Neural cell (in vitro differentiated cells): ENCODE data around the gene PHLDB1. TPM values are rescaled to one million over a fixed set of nuclear protein-coding genes. Genes with fewer than 3 reads are reported as not detected.
A peak's percentile ranks its signal among the peaks of the same experiment; 100 is the strongest.

Experiments used
- H2AFZ ChIP-seq: fragments of 200-600, 300-800 bp; sonication (generic), shearing (Covaris generic); 2 replicates; pipeline ENCODE4 v1.6.0; 2014; ENCODE audit warnings: low read depth, mild to moderate bottlenecking, antibody characterized with exemption, low read length, moderate library complexity
- H3F3A ChIP-seq: fragments of 200-600 bp; shearing (Covaris generic); 2 replicates; pipeline ENCODE4 v1.6.1; 2016; ENCODE audit warnings: mild to moderate bottlenecking, moderate library complexity, mixed read lengths, antibody characterized with exemption, low read length; ENCODE audit not compliant: insufficient read depth, poor library complexity, severe bottlenecking
- H3K27ac ChIP-seq: fragments of 200-600, 300-800 bp; sonication (generic), shearing (Covaris generic); 2 replicates; pipeline ENCODE4 v1.5.1; 2014; ENCODE audit warnings: mild to moderate bottlenecking, low read length, moderate library complexity
- H3K27me3 ChIP-seq: fragments of 300-800, 200-600 bp; sonication (generic), shearing (Covaris generic); 2 replicates; pipeline ENCODE4 v1.6.0; 2014; ENCODE audit warnings: mild to moderate bottlenecking, low read depth, low read length, moderate library complexity; ENCODE audit not compliant: insufficient read depth
- H3K36me3 ChIP-seq: fragments of 300-800, 200-600 bp; sonication (generic), shearing (Covaris generic); 2 replicates; pipeline ENCODE4 v1.5.1; 2014; ENCODE audit warnings: mild to moderate bottlenecking, antibody characterized with exemption, low read length, moderate library complexity; ENCODE audit not compliant: insufficient read depth
- H3K4me2 ChIP-seq: fragments of 300-800, 200-600 bp; sonication (generic), shearing (Covaris generic); 2 replicates; pipeline ENCODE4 v1.6.0; 2014; ENCODE audit warnings: mild to moderate bottlenecking, low read length
- H3K4me3 ChIP-seq: fragments of 300-800, 200-600 bp; sonication (generic), shearing (Covaris generic); 2 replicates; pipeline ENCODE4 v1.5.1; 2014; ENCODE audit warnings: mild to moderate bottlenecking, low read length, moderate library complexity
- H3K79me2 ChIP-seq: fragments of 200-600 bp; shearing (Covaris generic); replicated peaks from 2 replicates; pipeline ENCODE4 v1.6.0; 2014; ENCODE audit warnings: mild to moderate bottlenecking, low read length, moderate library complexity; ENCODE audit not compliant: insufficient read depth
- H3K9ac ChIP-seq: fragments of 300-800, 200-600 bp; sonication (generic), shearing (Covaris generic); 2 replicates; pipeline ENCODE4 v1.6.1; 2016; ENCODE audit warnings: mild to moderate bottlenecking, low read length, mixed read lengths
- H3K9me2 ChIP-seq: fragments of 200-600 bp; shearing (Covaris generic); 2 replicates; pipeline ENCODE4 v1.6.1; 2016; ENCODE audit warnings: mild to moderate bottlenecking, low read length, mixed read lengths; ENCODE audit not compliant: insufficient read depth
- H3K9me3 ChIP-seq: fragments of 200-600, 300-800 bp; sonication (generic), shearing (Covaris generic); 2 replicates; pipeline ENCODE4 v1.6.1; 2016; ENCODE audit warnings: mild to moderate bottlenecking, mixed run types, low read length, moderate library complexity, mixed read lengths
- H4K20me1 ChIP-seq: fragments of 200-600 bp; shearing (Covaris generic); 2 replicates; pipeline ENCODE4 v1.6.1; 2016; ENCODE audit warnings: mild to moderate bottlenecking, mixed run types; ENCODE audit not compliant: insufficient read depth
- EP300 ChIP-seq: fragments of 450-650 bp; conservative IDR thresholded peaks from 2 replicates; pipeline ENCODE4 v1.6.1; 2014; ENCODE audit warnings: antibody characterized with exemption, mild to moderate bottlenecking, moderate library complexity; ENCODE audit not compliant: poor library complexity, severe bottlenecking
- EZH2 ChIP-seq: fragments of 200-600, 300-800 bp; shearing (Covaris generic), sonication (generic); IDR thresholded peaks from 2 replicates; pipeline ENCODE4 v1.6.1; 2014; ENCODE audit warnings: antibody characterized with exemption, low read length, borderline replicate concordance, mild to moderate bottlenecking; ENCODE audit not compliant: insufficient read depth, poor library complexity, severe bottlenecking
- MXI1 ChIP-seq: fragments of 450-650 bp; conservative IDR thresholded peaks from 2 replicates; pipeline ENCODE4 v1.6.1; 2014; ENCODE audit warnings: antibody characterized with exemption, mild to moderate bottlenecking; ENCODE audit not compliant: poor library complexity, severe bottlenecking
- POLR2AphosphoS5 ChIP-seq: IDR thresholded peaks from 2 replicates; pipeline ENCODE4 v1.6.1; 2012
- RAD21 ChIP-seq: fragments of 450-650 bp; conservative IDR thresholded peaks from 2 replicates; pipeline ENCODE4 v1.6.1; 2014; ENCODE audit warnings: antibody characterized with exemption, mild to moderate bottlenecking, moderate library complexity
- SMC3 ChIP-seq: fragments of 450-650 bp; conservative IDR thresholded peaks from 2 replicates; pipeline ENCODE4 v1.6.1; 2014; ENCODE audit warnings: antibody characterized with exemption, mild to moderate bottlenecking, moderate library complexity; ENCODE audit not compliant: poor library complexity
- TAF1 ChIP-seq: IDR thresholded peaks from 2 replicates; pipeline ENCODE4 v1.6.1; 2012; ENCODE audit warnings: low read depth
- polyA plus RNA-seq: library from polyadenylated mRNA; depleted of rRNA; stranded (reverse); fragments of >200 nt; gene quantifications from 2 replicates; pipeline ENCODE4 v1.2.3, GENCODE V29; 2014
- TF ChIP-seq, protein P1 (sequence below): IDR thresholded peaks from 2 replicates; pipeline ENCODE4 v1.6.1; 2012; ENCODE audit warnings: borderline replicate concordance
- TF ChIP-seq, protein P2 (sequence below): fragments of 450-650 bp; IDR thresholded peaks from 2 replicates; pipeline ENCODE4 v1.5.1; 2014; ENCODE audit warnings: antibody characterized with exemption, mild to moderate bottlenecking, moderate library complexity; ENCODE audit not compliant: poor library complexity, severe bottlenecking

The PHLDB1 gene
- polyA plus RNA-seq, 1 donor from 2014 or later: 114 TPM

GRCh38 chr11:118619444-118620197 is 12.2 kb downstream of the PHLDB1 start:
- no peak overlapping the region for H3K27ac ChIP-seq
- H3K9me3 ChIP-seq: no peaks in the 10 kb centered on the region
- H3K4me3 ChIP-seq: no peak overlapping the region
- no peaks in the 10 kb centered on the region for H3F3A ChIP-seq
- H3K4me2 ChIP-seq: no peak overlapping the region
- no peaks in the 10 kb centered on the region for H3K9me2 ChIP-seq
- H3K27me3 ChIP-seq: no peaks in the 10 kb centered on the region
- no peaks in the 10 kb centered on the region for H4K20me1 ChIP-seq
- no peak for TF ChIP-seq POLR2AphosphoS5
- no peak for TF ChIP-seq SMC3
- TF ChIP-seq MXI1: no peak
- no peak for TF ChIP-seq EZH2
- TF ChIP-seq, protein P1, sequence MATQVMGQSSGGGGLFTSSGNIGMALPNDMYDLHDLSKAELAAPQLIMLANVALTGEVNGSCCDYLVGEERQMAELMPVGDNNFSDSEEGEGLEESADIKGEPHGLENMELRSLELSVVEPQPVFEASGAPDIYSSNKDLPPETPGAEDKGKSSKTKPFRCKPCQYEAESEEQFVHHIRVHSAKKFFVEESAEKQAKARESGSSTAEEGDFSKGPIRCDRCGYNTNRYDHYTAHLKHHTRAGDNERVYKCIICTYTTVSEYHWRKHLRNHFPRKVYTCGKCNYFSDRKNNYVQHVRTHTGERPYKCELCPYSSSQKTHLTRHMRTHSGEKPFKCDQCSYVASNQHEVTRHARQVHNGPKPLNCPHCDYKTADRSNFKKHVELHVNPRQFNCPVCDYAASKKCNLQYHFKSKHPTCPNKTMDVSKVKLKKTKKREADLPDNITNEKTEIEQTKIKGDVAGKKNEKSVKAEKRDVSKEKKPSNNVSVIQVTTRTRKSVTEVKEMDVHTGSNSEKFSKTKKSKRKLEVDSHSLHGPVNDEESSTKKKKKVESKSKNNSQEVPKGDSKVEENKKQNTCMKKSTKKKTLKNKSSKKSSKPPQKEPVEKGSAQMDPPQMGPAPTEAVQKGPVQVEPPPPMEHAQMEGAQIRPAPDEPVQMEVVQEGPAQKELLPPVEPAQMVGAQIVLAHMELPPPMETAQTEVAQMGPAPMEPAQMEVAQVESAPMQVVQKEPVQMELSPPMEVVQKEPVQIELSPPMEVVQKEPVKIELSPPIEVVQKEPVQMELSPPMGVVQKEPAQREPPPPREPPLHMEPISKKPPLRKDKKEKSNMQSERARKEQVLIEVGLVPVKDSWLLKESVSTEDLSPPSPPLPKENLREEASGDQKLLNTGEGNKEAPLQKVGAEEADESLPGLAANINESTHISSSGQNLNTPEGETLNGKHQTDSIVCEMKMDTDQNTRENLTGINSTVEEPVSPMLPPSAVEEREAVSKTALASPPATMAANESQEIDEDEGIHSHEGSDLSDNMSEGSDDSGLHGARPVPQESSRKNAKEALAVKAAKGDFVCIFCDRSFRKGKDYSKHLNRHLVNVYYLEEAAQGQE: no peak
- no peak for TF ChIP-seq RAD21
- TF ChIP-seq, protein P2, sequence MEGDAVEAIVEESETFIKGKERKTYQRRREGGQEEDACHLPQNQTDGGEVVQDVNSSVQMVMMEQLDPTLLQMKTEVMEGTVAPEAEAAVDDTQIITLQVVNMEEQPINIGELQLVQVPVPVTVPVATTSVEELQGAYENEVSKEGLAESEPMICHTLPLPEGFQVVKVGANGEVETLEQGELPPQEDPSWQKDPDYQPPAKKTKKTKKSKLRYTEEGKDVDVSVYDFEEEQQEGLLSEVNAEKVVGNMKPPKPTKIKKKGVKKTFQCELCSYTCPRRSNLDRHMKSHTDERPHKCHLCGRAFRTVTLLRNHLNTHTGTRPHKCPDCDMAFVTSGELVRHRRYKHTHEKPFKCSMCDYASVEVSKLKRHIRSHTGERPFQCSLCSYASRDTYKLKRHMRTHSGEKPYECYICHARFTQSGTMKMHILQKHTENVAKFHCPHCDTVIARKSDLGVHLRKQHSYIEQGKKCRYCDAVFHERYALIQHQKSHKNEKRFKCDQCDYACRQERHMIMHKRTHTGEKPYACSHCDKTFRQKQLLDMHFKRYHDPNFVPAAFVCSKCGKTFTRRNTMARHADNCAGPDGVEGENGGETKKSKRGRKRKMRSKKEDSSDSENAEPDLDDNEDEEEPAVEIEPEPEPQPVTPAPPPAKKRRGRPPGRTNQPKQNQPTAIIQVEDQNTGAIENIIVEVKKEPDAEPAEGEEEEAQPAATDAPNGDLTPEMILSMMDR: no peak
- no peak for TF ChIP-seq TAF1
- no peak for TF ChIP-seq EP300
- H3K36me3 ChIP-seq: no peaks in the 10 kb centered on the region
- no peak overlapping the region for H3K9ac ChIP-seq
- peaks cover 33% of the 10 kb centered on the region for H3K79me2 ChIP-seq
- H2AFZ ChIP-seq: no peak overlapping the region

GRCh38 chr11:118620529-118621070 is 13.2 kb downstream of the PHLDB1 start:
- Histone ChIP-seq H3K79me2 (peaks cover 33% of the 10 kb centered on the region), H3K36me3 (no peaks in the 10 kb centered on the region), H3K27me3 (no peaks in the 10 kb centered on the region), H3K9me3 (no peaks in the 10 kb centered on the region), H3F3A (no peaks in the 10 kb centered on the region), H3K4me3 (peak overlapping the region; percentile 83), H3K4me2 (peak overlapping the region; percentile 28), H4K20me1 (no peaks in the 10 kb centered on the region), H3K9me2 (no peaks in the 10 kb centered on the region), H2AFZ (peak overlapping the region; percentile 71), H3K27ac (peak overlapping the region; percentile 85), H3K9ac (peak overlapping the region; percentile 89)
- TF ChIP-seq, protein P1: no peak
- no peak for TF ChIP-seq SMC3
- no peak for TF ChIP-seq EZH2
- TF ChIP-seq POLR2AphosphoS5: no peak
